Measurements from ENCODE around the gene COL15A1. TPM values are rescaled to one million over a fixed set of nuclear protein-coding genes. Genes with fewer than 3 reads are reported as not detected.

Gene COL15A1
- total and polyA plus RNA-seq, 8 donors: 10.7 to 173 (median 27.8) TPM

- H3K36me3 ChIP-seq: no peaks in the 10 kb centered on the region
- intact Hi-C loops (cut with DNase I; ENCODE audit: low total_unique reads): no loop called here
- TF ChIP-seq, protein P1, sequence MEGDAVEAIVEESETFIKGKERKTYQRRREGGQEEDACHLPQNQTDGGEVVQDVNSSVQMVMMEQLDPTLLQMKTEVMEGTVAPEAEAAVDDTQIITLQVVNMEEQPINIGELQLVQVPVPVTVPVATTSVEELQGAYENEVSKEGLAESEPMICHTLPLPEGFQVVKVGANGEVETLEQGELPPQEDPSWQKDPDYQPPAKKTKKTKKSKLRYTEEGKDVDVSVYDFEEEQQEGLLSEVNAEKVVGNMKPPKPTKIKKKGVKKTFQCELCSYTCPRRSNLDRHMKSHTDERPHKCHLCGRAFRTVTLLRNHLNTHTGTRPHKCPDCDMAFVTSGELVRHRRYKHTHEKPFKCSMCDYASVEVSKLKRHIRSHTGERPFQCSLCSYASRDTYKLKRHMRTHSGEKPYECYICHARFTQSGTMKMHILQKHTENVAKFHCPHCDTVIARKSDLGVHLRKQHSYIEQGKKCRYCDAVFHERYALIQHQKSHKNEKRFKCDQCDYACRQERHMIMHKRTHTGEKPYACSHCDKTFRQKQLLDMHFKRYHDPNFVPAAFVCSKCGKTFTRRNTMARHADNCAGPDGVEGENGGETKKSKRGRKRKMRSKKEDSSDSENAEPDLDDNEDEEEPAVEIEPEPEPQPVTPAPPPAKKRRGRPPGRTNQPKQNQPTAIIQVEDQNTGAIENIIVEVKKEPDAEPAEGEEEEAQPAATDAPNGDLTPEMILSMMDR (IDR thresholded peaks at IDR 0.05): no peak
- TF ChIP-seq POLR2AphosphoS5 (IDR thresholded peaks at IDR 0.05) (no peak), EP300 (IDR thresholded peaks at IDR 0.05) (no peak), POLR2A (IDR thresholded peaks at IDR 0.05) (no peak)
- no peaks in the 10 kb centered on the region for H3K27me3 ChIP-seq
- H3K27ac ChIP-seq: peak overlapping the region; percentile 89 to 98 (median 94)
- no peak for DNase-seq
- peak overlapping the region; percentile 78 to 90 (median 84) for H3K4me3 ChIP-seq
- WGBS, 5 donors: 1 to 3% (median 2%) methylated on average over 9 of the region's 9 CpGs
- H3K4me1 ChIP-seq: peaks cover 24 to 75% (median 51%) of the 10 kb centered on the region in 4 donors
- no peaks in the 10 kb centered on the region for H3K9me3 ChIP-seq
These were observed 162.3 kb downstream of the COL15A1 start for GRCh38 chr9:99106044-99106375.

- H3K27ac ChIP-seq: peak overlapping the region in 4 of 5 donors; percentile 51 to 96 (median 74)
These were observed 163.7 kb downstream of the COL15A1 start for GRCh38 chr9:99107421-99107820.

GRCh38 chr9:99108131-99108530 lies 164.4 kb downstream of the COL15A1 start:
- H3K27ac ChIP-seq: peak overlapping the region in 3 of 5 donors; percentile 48 to 96 (median 94)
- no peaks in the 10 kb centered on the region for H3K27me3 ChIP-seq
- TF ChIP-seq, protein P1 (IDR thresholded peaks at IDR 0.05): no peak
- TF ChIP-seq EP300 (IDR thresholded peaks at IDR 0.05): no peak
- no peak for TF ChIP-seq POLR2AphosphoS5 (IDR thresholded peaks at IDR 0.05)
- no peak for TF ChIP-seq POLR2A (IDR thresholded peaks at IDR 0.05)
- DNase-seq: no peak
- peaks cover 29 to 83% (median 55%) of the 10 kb centered on the region in 4 donors for H3K4me1 ChIP-seq
- no peaks in the 10 kb centered on the region for H3K9me3 ChIP-seq
- H3K36me3 ChIP-seq: no peaks in the 10 kb centered on the region
- peak overlapping the region in 1 of 4 donors; percentile 79 for H3K4me3 ChIP-seq
- intact Hi-C loops (cut with DNase I; ENCODE audit: low total_unique reads): no loop called here
- WGBS, 5 donors: 82 to 92% (median 90%) methylated on average over 2 of the region's 2 CpGs

More at GRCh38 chr9:99107421-99107820, 163.7 kb downstream of the COL15A1 start:
- no peaks in the 10 kb centered on the region for H3K9me3 ChIP-seq
- no peaks in the 10 kb centered on the region for H3K36me3 ChIP-seq
- no peaks in the 10 kb centered on the region for H3K27me3 ChIP-seq
- TF ChIP-seq, protein P1 (IDR thresholded peaks at IDR 0.05): no peak
- TF ChIP-seq EP300 (IDR thresholded peaks at IDR 0.05) (no peak), POLR2AphosphoS5 (IDR thresholded peaks at IDR 0.05) (no peak), POLR2A (IDR thresholded peaks at IDR 0.05) (no peak)
- peaks cover 29 to 83% (median 55%) of the 10 kb centered on the region in 4 donors for H3K4me1 ChIP-seq
- intact Hi-C loops (cut with DNase I; ENCODE audit: low total_unique reads): no loop called here
- WGBS, 5 donors: 17 to 52% (median 23%) methylated on average over 3 of the region's 3 CpGs
- peak overlapping the region in 2 of 4 donors; percentile 79 to 90 for H3K4me3 ChIP-seq
- DNase-seq: no peak

GRCh38 chr9:99109522-99109921 lies 165.8 kb downstream of the COL15A1 start:
- intact Hi-C loops (cut with DNase I; ENCODE audit: low total_unique reads): no loop called here
- no peak overlapping the region for H3K4me3 ChIP-seq
- H3K36me3 ChIP-seq: no peaks in the 10 kb centered on the region
- peak overlapping the region in 3 of 5 donors; percentile 24 to 96 (median 48) for H3K27ac ChIP-seq
- H3K9me3 ChIP-seq: no peaks in the 10 kb centered on the region
- no peaks in the 10 kb centered on the region for H3K27me3 ChIP-seq
- TF ChIP-seq POLR2AphosphoS5 (IDR thresholded peaks at IDR 0.05): peak in 1 of 3 donors; percentile 43
- TF ChIP-seq, protein P1 (IDR thresholded peaks at IDR 0.05): no peak
- no peak for DNase-seq
- WGBS, 5 donors: 77 to 81% (median 79%) methylated on average over 3 of the region's 3 CpGs
- H3K4me1 ChIP-seq: peaks cover 34 to 84% (median 53%) of the 10 kb centered on the region in 4 donors

Measured in stomach (tissue), 9 donors.